ENCODE results near the gene KRT35.

KRT35 gene

GRCh38 chr17:41512546-41513167, 31.7 kb upstream of the KRT35 start:
- DNase-seq (ENCODE audit: low read depth in 1 of 2, low spot score in 1 of 2), result no peak

DNA sequence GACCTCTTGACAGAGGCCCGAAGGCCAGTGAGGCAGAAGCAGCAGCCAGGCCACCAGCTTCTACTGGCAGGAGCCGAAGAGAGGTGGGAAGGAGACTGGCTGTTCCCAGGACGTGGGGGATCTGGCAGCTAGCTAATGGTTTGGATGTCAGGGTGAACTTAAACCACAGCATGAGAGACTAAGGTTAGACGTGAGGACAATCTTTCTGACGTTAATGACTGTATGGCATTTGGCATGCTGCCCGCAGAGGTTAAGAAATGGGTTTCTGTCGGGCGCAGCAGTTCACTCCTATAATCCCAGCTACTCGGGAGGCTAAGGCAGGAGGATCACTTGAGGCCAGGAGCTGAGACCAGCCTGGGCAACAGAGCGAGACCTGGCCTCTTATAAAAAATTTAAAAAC, 30.8 kb upstream of the KRT35 start:
- DNase-seq (ENCODE audit: low read depth in 1 of 2, low spot score in 1 of 2), result no peak

DNA sequence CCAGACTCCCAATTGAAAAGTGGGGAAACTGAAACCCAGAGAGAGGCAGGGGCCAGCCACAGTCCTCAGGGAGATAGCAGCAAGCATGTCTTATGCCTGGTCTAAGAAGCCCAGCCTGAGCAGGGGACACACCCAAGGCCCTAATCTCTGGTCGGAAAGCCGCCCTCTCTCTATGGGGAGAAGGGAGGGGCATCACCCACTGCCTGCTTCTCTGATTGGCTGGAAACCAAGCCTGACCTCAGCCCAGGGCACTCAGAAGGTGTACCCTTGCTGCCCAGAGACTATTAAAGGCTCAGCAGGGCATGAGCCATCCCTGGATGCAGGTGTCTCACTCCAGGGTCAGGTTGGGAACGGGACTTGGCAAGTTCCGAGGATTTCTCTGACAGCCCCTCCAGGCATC, 30.2 kb upstream of the KRT35 start:
- DNase-seq (ENCODE audit: low read depth in 1 of 2, low spot score in 1 of 2), result no peak

DNA sequence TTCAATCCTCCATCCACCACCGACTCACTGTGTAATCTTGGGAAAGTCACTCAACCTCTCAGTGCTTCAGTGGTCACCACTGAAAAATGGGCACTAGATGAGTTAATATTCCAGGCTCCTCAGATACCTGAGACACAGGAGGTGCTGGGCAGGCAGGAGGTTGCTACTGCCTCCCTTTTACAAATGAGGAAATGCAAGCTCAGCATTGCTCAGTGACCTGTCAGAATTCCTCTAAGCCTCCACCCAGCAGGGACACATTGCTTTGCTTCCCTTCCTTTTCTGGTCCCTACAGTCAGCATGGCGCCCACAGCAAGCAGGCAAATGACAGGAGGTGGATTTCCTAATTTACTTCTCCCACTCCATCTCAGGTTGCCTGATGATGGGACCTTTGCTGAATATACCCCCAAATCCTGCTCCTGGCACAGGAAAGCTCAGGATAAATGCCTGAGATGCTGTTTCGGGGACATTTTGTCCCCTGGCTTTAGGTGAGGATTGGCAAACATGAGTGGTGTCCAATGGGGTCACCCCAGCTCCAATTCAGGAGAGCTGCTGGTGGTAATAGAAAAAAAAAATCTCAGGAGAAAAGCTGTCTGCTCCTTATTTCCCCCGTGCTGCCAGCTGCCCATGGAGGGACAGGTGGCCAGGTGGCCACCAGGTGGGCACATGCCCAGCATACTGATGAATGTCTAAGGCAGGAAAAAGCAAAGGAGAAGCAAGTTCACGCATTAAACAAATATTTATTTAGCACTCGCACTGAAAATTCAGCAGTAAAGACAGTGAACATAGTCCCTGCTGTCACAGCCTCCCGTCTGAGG, 29.5 kb upstream of the KRT35 start:
- no peak for DNase-seq (ENCODE audit: low read depth in 1 of 2, low spot score in 1 of 2)

- no peak for DNase-seq (ENCODE audit: low read depth in 1 of 2, low spot score in 1 of 2)
Observed at GRCh38 chr17:41507315-41507880, 26.4 kb upstream of the KRT35 start.

GRCh38 chr17:41505809-41506767, 25.1 kb upstream of the KRT35 start:
- no peak for DNase-seq (ENCODE audit: low read depth in 1 of 2, low spot score in 1 of 2)

DNA sequence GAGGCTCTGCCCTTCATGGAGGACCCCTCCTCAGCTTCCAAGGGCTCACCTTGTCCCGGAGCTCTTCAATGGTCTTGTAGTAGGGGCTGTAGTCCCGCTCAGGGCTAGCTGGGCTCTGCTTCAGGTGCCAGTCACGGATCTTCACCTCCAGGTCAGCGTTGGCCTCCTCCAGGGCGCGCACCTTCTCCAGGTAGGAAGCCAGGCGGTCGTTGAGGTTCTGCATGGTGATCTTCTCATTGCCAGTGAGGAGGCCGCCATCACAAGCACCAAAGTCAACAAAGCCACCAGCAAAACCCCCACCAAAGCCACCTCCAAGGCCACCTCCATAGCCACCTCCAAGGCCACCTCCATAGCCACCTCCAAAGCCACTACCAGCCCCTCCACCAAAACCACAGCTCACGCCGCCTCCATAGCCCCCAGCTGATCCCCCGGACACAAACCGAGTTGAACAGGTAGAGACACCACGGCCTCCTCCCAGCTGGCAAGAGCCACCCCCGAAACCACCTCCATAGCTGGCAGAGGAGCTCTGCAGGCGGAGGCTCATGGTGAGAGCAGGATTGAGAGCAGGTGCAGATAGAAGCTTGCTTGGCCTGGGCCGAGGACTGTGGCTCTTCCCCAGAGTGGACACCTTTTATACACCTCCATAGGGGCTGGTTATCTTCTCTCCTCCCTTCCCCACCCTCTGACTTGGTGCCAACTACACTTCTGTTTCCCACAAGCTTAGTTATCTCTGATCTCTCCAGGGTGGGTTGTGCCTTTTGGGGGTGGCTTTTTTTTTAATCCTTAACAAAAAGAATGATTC, 24.3 kb upstream of the KRT35 start, which contains the start of gene KRT13:
Gene KRT13 (minus strand): TSS at position 606 of the 802 bp plus-strand sequence. CDS start 62 bp downstream, at position 544.
- no peak for DNase-seq (ENCODE audit: low read depth in 1 of 2, low spot score in 1 of 2)

DNA sequence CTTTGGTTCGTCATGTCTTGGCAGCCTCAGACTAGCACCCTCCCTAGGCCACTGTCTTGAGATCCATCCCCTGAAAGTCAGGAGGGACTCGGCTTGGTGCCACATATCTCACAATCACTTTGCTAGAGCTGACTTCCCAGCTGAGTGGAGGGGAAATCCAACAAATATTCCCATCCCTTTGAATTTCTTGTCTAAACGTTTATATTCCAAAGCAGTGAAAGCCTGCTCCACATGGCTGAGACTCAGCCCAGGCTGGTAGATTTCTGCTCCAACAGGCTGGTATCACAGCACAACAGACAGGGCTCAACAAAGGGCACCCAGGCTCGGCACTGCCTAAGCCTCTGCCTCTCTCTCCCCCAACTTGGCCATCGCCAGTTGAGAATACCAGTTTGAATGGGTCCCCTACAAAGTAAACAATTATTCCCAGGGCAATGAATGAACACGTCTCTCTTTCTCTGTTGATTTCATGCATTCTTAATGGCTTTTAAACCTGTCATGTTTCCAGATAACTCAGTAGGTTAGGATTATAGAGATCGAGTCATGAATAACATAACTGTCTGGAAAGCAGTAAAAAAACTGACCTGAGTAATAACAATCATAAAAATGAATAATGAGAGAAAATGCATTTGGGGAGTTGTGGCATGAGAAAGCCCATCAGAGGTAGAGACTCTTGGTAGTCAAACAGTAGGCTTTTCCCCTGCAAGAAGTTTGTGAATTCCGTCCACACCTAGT, 23.5 kb upstream of the KRT35 start:
- no peak for DNase-seq (ENCODE audit: low read depth in 1 of 2, low spot score in 1 of 2)

DNA sequence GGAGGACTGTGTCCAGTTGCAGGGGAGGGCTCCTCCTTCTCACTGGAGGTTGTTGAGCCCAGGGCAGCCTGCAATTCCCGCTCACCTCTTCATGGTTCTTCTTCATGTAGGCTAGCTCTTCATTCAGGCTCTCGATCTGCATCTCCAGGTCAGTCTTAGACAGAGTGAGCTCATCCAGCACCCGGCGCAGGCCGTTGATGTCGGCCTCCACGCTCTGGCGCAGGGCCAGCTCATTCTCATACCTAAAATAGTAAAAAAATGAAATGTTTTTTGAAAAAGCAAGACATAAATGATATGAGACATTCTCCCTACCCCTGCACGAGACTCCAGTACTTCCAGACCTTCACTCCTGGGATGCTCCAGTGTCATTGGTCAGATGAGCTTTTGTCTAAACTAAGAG, 22.3 kb upstream of the KRT35 start:
- no peak for DNase-seq (ENCODE audit: low read depth in 1 of 2, low spot score in 1 of 2)

GRCh38 chr17:41500131-41500911, 19.4 kb upstream of the KRT35 start:
- no peak for DNase-seq (ENCODE audit: low read depth in 1 of 2, low spot score in 1 of 2)

- no peak for DNase-seq (ENCODE audit: low read depth in 1 of 2, low spot score in 1 of 2)
Observed at GRCh38 chr17:41499714-41500113, 18.8 kb upstream of the KRT35 start.

DNA sequence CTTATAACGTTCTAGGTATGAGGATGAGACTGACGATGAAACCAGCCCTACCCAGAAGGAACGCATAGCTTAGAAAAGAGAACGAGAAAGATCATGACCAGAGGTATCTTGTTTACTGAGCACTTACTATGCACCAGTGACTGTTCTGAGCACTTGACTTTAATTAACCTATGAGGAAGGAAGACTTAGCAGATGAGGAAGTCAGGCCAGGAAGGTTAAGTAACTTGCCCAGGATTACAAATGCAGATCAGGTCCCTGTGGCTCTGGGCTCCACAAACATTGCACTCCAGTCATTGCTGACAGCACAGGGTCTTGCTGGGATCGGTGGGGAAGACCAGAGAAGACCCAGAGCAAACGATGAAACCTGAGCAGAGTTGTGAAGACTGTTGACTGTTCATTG, 17.3 kb upstream of the KRT35 start:
- DNase-seq (ENCODE audit: low read depth in 1 of 2, low spot score in 1 of 2), result no peak

GRCh38 chr17:41496803-41497484, 16.0 kb upstream of the KRT35 start:
- DNase-seq (ENCODE audit: low read depth in 1 of 2, low spot score in 1 of 2), result peak; percentile 7 to 27

DNA sequence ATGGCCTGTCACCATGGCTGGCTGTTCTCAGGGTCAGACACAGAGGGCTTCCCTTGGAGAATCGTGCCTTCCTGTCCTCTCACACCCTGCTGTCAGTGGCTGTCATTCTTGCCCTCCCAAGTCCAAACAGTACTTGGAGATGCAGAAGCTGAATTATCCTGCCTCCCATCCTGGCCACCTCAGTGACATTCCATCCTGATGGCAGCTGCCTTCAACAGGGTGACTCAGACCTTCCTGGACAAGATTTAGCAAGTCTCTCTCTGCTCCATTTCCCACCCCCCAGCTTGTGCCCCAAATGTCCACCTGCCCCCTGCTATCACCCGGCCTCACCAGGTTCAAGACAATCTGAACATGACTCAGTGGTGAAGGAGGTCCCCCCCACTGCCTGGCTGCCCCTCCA, 13.6 kb upstream of the KRT35 start:
- DNase-seq (ENCODE audit: low read depth in 1 of 2, low spot score in 1 of 2), result no peak

DNA sequence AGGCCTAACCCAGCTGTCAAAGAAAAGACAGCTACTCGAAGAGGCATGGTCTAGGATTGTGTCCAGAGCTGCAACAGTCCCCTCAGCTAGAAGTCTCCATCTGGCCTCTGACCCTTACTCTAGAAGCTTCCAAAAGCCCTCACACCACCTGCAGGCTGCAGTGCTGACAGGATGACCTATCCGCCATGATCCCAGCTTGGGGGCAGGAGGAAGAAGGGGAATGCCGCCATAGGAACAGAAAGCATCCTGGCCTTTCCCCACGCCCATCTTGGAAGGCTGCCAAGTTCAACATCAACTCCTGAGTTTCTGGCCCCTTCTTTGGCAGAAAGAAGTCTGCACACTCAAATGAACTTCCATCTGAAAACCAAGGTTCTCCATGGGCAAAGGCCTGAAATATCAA, 11.8 kb upstream of the KRT35 start:
- DNase-seq (ENCODE audit: low read depth in 1 of 2, low spot score in 1 of 2), result no peak

DNA sequence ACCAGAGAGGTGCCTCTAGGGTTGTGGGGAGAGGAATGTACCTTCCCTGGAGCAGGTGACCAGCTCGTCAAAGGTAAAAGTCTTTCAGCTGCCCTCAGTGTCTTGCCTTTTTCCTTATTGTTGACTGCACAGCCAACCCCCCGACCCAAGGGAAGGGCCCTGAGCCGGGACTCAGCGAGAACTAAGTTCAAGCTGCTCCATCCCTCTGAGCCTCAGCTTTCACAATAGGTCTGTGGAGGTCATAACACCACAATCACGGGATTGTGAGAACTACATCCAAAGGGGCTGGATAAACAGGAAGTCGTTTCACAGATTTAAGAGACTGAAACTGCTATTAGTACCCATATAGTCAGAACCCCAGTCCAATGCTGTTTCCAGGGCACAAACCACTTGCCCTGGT, 11.4 kb upstream of the KRT35 start:
- no peak for DNase-seq (ENCODE audit: low read depth in 1 of 2, low spot score in 1 of 2)

DNA sequence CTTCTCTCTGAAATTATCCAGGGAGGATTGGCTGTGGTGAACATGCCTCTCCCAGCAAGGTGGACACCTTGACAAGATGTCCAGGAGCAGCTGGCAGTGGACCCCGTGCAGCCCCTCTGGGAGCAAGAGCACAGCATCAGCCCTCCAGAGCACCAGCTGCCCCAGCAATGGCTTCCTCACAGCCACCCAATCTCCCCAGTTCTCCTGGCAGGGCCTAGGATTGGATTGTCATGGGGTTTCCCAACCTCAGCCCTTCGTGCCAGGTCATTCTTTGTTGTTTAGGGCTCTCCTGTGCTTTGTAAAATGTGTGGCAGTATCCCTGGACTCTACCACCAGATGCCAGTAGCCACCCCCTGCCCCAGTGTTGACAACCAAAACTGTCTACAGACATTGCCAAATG, 10.5 kb upstream of the KRT35 start:
- DNase-seq (ENCODE audit: low read depth in 1 of 2, low spot score in 1 of 2), result no peak

Measured in stimulated activated CD4-positive, alpha-beta T cell treated with anti-CD3 and anti-CD28 coated beads, Interleukin-15, amount 100 ng/mL, for 1 hour (primary cell).